ENCODE measurements around the gene LRRC4C.

DNA sequence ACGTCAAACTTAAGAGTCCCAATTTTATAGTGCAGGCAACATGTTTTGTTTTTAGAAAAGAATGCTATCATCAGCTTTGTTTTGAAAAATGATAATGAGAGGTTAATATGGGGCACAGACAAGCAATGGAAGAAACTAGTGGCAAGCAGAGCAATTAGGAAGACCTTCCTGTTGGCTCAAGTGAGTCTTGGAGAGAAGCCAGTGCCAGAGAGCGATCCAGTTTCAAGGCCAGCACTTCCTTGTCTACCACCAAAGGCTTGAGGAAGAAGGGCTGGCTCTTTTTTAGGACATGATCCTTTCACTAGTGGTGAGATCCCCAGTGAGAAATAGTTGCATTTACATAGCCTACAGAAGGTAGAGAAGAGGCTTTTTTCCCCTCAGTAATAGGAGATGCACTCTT, 1340.7 kb downstream of the LRRC4C start:
- no peak for TF ChIP-seq POLR2A (IDR thresholded peaks at IDR 0.05; ENCODE audit: low read length)
- no peak for TF ChIP-seq GATA1 (IDR thresholded peaks at IDR 0.05; ENCODE audit: low read depth, low read length)
